Stimulated activated CD8-positive, alpha-beta memory T cell treated with anti-CD3 and anti-CD28 coated beads, Interleukin-15, amount 100 ng/mL, for 4 hours (primary cell): ENCODE results near the gene GRB10.

Experiments used
- DNase-seq, 2 donors: peaks; one replicate each; pipeline ENCODE4 v3.0.0-alpha.2; 2020; ENCODE audit warnings: low read depth in 2 of 2

Gene GRB10

GRCh38 chr7:50655490-50655889 is 127.2 kb downstream of the GRB10 start:
- no peak for DNase-seq

GRCh38 chr7:50655020-50655419 is 127.7 kb downstream of the GRB10 start:
- no peak for DNase-seq

GRCh38 chr7:50653981-50654425 is 128.7 kb downstream of the GRB10 start:
- DNase-seq: no peak

- DNase-seq: no peak
Observed at GRCh38 chr7:50653126-50653864, 129.4 kb downstream of the GRB10 start.

- no peak for DNase-seq
Observed at GRCh38 chr7:50652400-50653125, 130.1 kb downstream of the GRB10 start.

GRCh38 chr7:50651271-50651989 is 131.3 kb downstream of the GRB10 start:
- no peak for DNase-seq

- no peak for DNase-seq
Observed at GRCh38 chr7:50650057-50650664, 132.5 kb downstream of the GRB10 start.

GRCh38 chr7:50649259-50649885 is 133.3 kb downstream of the GRB10 start:
- DNase-seq: no peak

GRCh38 chr7:50648570-50649169 is 134.0 kb downstream of the GRB10 start:
- DNase-seq: no peak

GRCh38 chr7:50648076-50648475 is 134.6 kb downstream of the GRB10 start:
- no peak for DNase-seq

- DNase-seq: no peak
Observed at GRCh38 chr7:50647286-50647980, 135.3 kb downstream of the GRB10 start.

GRCh38 chr7:50646069-50646468 is 136.6 kb downstream of the GRB10 start:
- DNase-seq: no peak

- DNase-seq: no peak
Observed at GRCh38 chr7:50645186-50645585, 137.5 kb downstream of the GRB10 start.

GRCh38 chr7:50644586-50644985 is 138.1 kb downstream of the GRB10 start:
- DNase-seq: no peak

GRCh38 chr7:50644114-50644513 is 138.6 kb downstream of the GRB10 start:
- DNase-seq: no peak

- DNase-seq: no peak
Observed at GRCh38 chr7:50641442-50642405, 141.0 kb downstream of the GRB10 start.

GRCh38 chr7:50640779-50641178 is 141.9 kb downstream of the GRB10 start:
- no peak for DNase-seq

GRCh38 chr7:50640256-50640655 is 142.4 kb downstream of the GRB10 start:
- no peak for DNase-seq
